K562 (cell line): ENCODE results near the gene TIMP4. TPM values are rescaled to one million over a fixed set of nuclear protein-coding genes. Genes with fewer than 3 reads are reported as not detected.

Experiments used
- ATAC-seq: fragments of 200-7000 bp; cut with Tn5 transposase; 3 replicates; pipeline ENCODE4 v1.9.1; 2020; ENCODE audit warnings: moderate library complexity
- BruUV-seq: library from RNA; stranded (reverse); fragments of 400-500 nt; replicated peaks from 2 replicates; lab custom pipeline; 2021; lab: Mats Ljungman, UMichigan
- CTCF ChIA-PET: fragments of 300-600 bp; formaldehyde crosslinking; extraction: SDS; loops from one replicate; lab custom pipeline; 2021; ENCODE audit warnings: low intra/inter-chr PET ratio; lab: Yijun Ruan, JAX
- POLR2A ChIA-PET: fragments of 300-600, 350-650 bp; sonication (Branson Sonifier 250); formaldehyde crosslinking; extraction: SDS; loops from one replicate; lab custom pipeline; 2021; ENCODE audit warnings: antibody characterized with exemption, inconsistent platforms; lab: Yijun Ruan, JAX
- DNase-seq, 4 experiments: peaks; one replicate each; pipeline versions ENCODE4 v3.0.0 to v3.0.0-alpha.2; 2011 to 2018; ENCODE audit warnings: low spot score in 3 of 4, mixed read lengths in 3 of 4; ENCODE audit errors: extremely low read depth in 1 of 4
- FAIRE-seq: peaks from 2 replicates; lab custom pipeline; 2011; peaks lifted over from hg19 to GRCh38; lab: Jason Lieb, UNC
- H2AFZ ChIP-seq: 2 replicates; pipeline ENCODE4 v1.6.0; 2011; ENCODE audit warnings: low read depth, low read length, control low read depth, inconsistent platforms
- H3K27ac ChIP-seq: fragments of 200-600 bp; 3 replicates; pipeline ENCODE4 v1.8.0; 2011; ENCODE audit warnings: low read depth, mild to moderate bottlenecking, control low read depth, inconsistent platforms, low read length, moderate library complexity, mixed read lengths; ENCODE audit errors: extremely low read depth
- H3K27me3 ChIP-seq, 2 experiments: fragments of 300-600 bp in 1 of 2; 2 replicates in 1 of 2; 3 replicates in 1 of 2; pipeline versions ENCODE4 v1.6.0 to v1.8.0; 2011; ENCODE audit warnings: inconsistent platforms in 2 of 2, low read length in 2 of 2, mild to moderate bottlenecking in 1 of 2, mixed read lengths in 1 of 2, moderate library complexity in 1 of 2; ENCODE audit not compliant: control insufficient read depth in 2 of 2, insufficient read depth in 2 of 2
- H3K36me3 ChIP-seq: fragments of 300-600 bp; 3 replicates; pipeline ENCODE4 v1.8.0; 2011; ENCODE audit warnings: mild to moderate bottlenecking, low read length, inconsistent platforms; ENCODE audit not compliant: control insufficient read depth, insufficient read depth
- H3K4me1 ChIP-seq, 2 experiments: fragments of 200-600 bp in 1 of 2; replicated peaks in 1 of 2; 2 replicates in 1 of 2; 3 replicates in 1 of 2; pipeline versions ENCODE4 v1.5.1 to v1.8.0; 2011; ENCODE audit warnings: inconsistent platforms in 2 of 2, low read length in 2 of 2, mild to moderate bottlenecking in 1 of 2, mixed read lengths in 1 of 2, moderate library complexity in 1 of 2; ENCODE audit not compliant: control insufficient read depth in 2 of 2, insufficient read depth in 2 of 2
- H3K4me2 ChIP-seq: 2 replicates; pipeline ENCODE4 v1.6.1; 2011; ENCODE audit warnings: low read length, control low read depth, inconsistent platforms, mixed read lengths; ENCODE audit not compliant: insufficient read depth
- H3K4me3 ChIP-seq: fragments of 200-600 bp; sonication (generic), shearing (Covaris generic); 2 replicates; pipeline ENCODE4 v1.5.1; 2016; ENCODE audit warnings: control low read depth, inconsistent platforms
- H3K79me2 ChIP-seq: fragments of 200-600 bp; 3 replicates; pipeline ENCODE4 v1.8.0; 2011; ENCODE audit warnings: low read length, inconsistent platforms; ENCODE audit not compliant: control insufficient read depth, insufficient read depth
- H3K9ac ChIP-seq, 2 experiments: 2 replicates each; pipeline versions ENCODE4 v1.6.0 to v1.6.1; 2011; ENCODE audit warnings: low read depth in 2 of 2, low read length in 2 of 2, control low read depth in 1 of 2, inconsistent platforms in 1 of 2, mild to moderate bottlenecking in 1 of 2, mixed read lengths in 1 of 2; ENCODE audit not compliant: insufficient read depth in 1 of 2
- H3K9me1 ChIP-seq: one replicate; pipeline ENCODE4 v1.6.0; 2011; ENCODE audit warnings: inconsistent platforms, mild to moderate bottlenecking, low read length, moderate library complexity; ENCODE audit not compliant: control insufficient read depth, insufficient read depth
- H3K9me3 ChIP-seq: replicated peaks from 2 replicates; pipeline ENCODE4 v1.5.1; 2011; ENCODE audit warnings: low read depth, low read length, inconsistent platforms; ENCODE audit not compliant: control insufficient read depth, insufficient read depth
- H4K20me1 ChIP-seq: replicated peaks from 2 replicates; pipeline ENCODE4 v1.6.1; 2011; ENCODE audit warnings: low read length, inconsistent platforms, mixed read lengths; ENCODE audit not compliant: control insufficient read depth, insufficient read depth
- CHD4 ChIP-seq: fragments of 200-600 bp; sonication (generic); IDR thresholded peaks from 3 replicates; pipeline ENCODE4 v1.6.1; 2012; ENCODE audit warnings: low read depth, mild to moderate bottlenecking, mixed read lengths, low read length, inconsistent platforms; ENCODE audit not compliant: insufficient read depth, insufficient replicate concordance, poor library complexity, severe bottlenecking
- ELF1 ChIP-seq: fragments of 200-800 bp; sonication (Bioruptor generic); IDR thresholded peaks from 2 replicates; pipeline ENCODE4 v1.6.1; 2016; ENCODE audit warnings: missing genetic modification characterization, missing compliant biosample characterization
- KLF10 ChIP-seq: fragments of 250-450 bp; sonication (Bioruptor Pico); IDR thresholded peaks from 2 replicates; pipeline ENCODE4 v1.6.1; 2021; ENCODE audit warnings: matching md5 sums
- NFE2L1 ChIP-seq: fragments of 450-650 bp; IDR thresholded peaks from 2 replicates; pipeline ENCODE4 v1.6.1; 2016; ENCODE audit warnings: missing genetic modification characterization, low read depth, mild to moderate bottlenecking, missing compliant biosample characterization, moderate library complexity, borderline replicate concordance
- PURB ChIP-seq: sonication (generic); formaldehyde crosslinking; IDR thresholded peaks from 2 replicates; pipeline ENCODE4 v1.9.0; 2021; ENCODE audit warnings: low read depth, mild to moderate bottlenecking, missing genetic modification reagents
- ZBTB5 ChIP-seq: fragments of 450-650 bp; IDR thresholded peaks from 2 replicates; pipeline ENCODE4 v1.6.1; 2017; ENCODE audit warnings: antibody characterized with exemption
- ZFP30 ChIP-seq: fragments of 250-450 bp; sonication (Bioruptor Pico); IDR thresholded peaks from 2 replicates; pipeline ENCODE4 v1.8.0; 2022; ENCODE audit warnings: moderate library complexity, mild to moderate bottlenecking, inconsistent platforms, borderline replicate concordance
- ZNF197 ChIP-seq: fragments of 200-800 bp; sonication (Bioruptor generic); IDR thresholded peaks from 2 replicates; pipeline ENCODE4 v1.6.1; 2016; ENCODE audit warnings: low read depth, missing genetic modification characterization, missing compliant biosample characterization
- ZNF583 ChIP-seq: fragments of 250-450 bp; sonication (Bioruptor Pico); IDR thresholded peaks from 2 replicates; pipeline ENCODE4 v1.4.0; 2020
- WGBS: fragments of 100-300 bp; shearing (Covaris generic); methylation state at CpG from one replicate; pipeline ENCODE4 v1.1.6; 2016; ENCODE audit warnings: low coverage, mixed read lengths; ENCODE audit not compliant: insufficient coverage; ENCODE audit errors: missing lambda C conversion rate; 5-methylcytosine and 5-hydroxymethylcytosine counted together
- in situ Hi-C: fragments of 300-500 bp; cut with MboI; formaldehyde crosslinking; loops from 4 replicates; pipeline ENCODE4 v1.15.0; 2018; ENCODE audit warnings: inconsistent platforms, mixed read lengths
- intact Hi-C: fragments of 100-400 bp; cut with micrococcal nuclease; formaldehyde crosslinking; loops from 2 replicates; pipeline ENCODE4 v1.14.2; 2022
- polyA plus RNA-seq, 8 experiments: library from polyadenylated mRNA; depleted of rRNA in 4 of 8; stranded (reverse) in 5 of 8; unstranded in 3 of 8; fragments of >200 nt; fragmentation: Nextera tagmentation in 2 of 8; fragmentation: Illumina TruSeq in 1 of 8; extraction: Ambion mirVana in 2 of 8; extraction: Trizol in 1 of 8; gene quantifications; 2 replicates each; pipeline versions ENCODE4 v1.2.1 to v1.2.3, GENCODE V29; 2011 to 2014; ENCODE audit warnings: inconsistent platforms in 1 of 8, missing spikeins in 1 of 8
- total RNA-seq, 7 experiments: library from RNA; depleted of rRNA in 6 of 7; stranded (reverse); fragments of >200 nt in 6 of 7; fragmentation: Illumina TruSeq in 2 of 7; extraction: Trizol in 2 of 7; gene quantifications; 2 replicates each; pipeline versions ENCODE4 v1.2.1 to v1.2.3, GENCODE V29; 2011 to 2021; ENCODE audit warnings: low replicate concordance in 1 of 7
- TF ChIP-seq, protein P1 (sequence below), 2 experiments: fragments of 450-650 bp in 1 of 2; sonication (generic) in 1 of 2; formaldehyde crosslinking; conservative IDR thresholded peaks; 2 replicates each; pipeline versions ENCODE4 v1.4.0 to v1.8.1; 2020 to 2022; ENCODE audit warnings: mild to moderate bottlenecking in 1 of 2, missing genetic modification reagents in 1 of 2
- TF ChIP-seq, protein P2 (sequence below): sonication (generic); formaldehyde crosslinking; IDR thresholded peaks from 2 replicates; pipeline ENCODE4 v1.8.0; 2022; ENCODE audit warnings: mild to moderate bottlenecking, missing genetic modification reagents

Gene TIMP4
- total and polyA plus RNA-seq, 9 of the 15 experiments (the other 6 are each of a cell fraction or from before 2014, with no cell fraction given): 0.03 to 0.07 TPM; not detected in 7

- no peak for TF ChIP-seq CHD4
- no peak for TF ChIP-seq PURB (CRISPR knock-in tag)
Measured at GRCh38 chr3:12132881-12133280, 25.8 kb downstream of the TIMP4 start (continued).

GRCh38 chr3:12131351-12132090 lies 27.2 kb downstream of the TIMP4 start:
- H3K4me2 ChIP-seq: no peak overlapping the region
- H3K79me2 ChIP-seq: no peaks in the 10 kb centered on the region
- WGBS: 1% methylated on average over 3 of the region's 3 CpGs
- H3K9me3 ChIP-seq: no peaks in the 10 kb centered on the region
- H4K20me1 ChIP-seq: no peaks in the 10 kb centered on the region
- no peak overlapping the region for H3K9ac ChIP-seq
- no peak for FAIRE-seq
- no peaks in the 10 kb centered on the region for H3K9me1 ChIP-seq
- CTCF ChIA-PET: interaction anchor here (0.6 kb wide), 1 partner anchor 27 kb away, joined by 3 read pairs; no protein-coding TSS in a partner anchor
- H3K4me3 ChIP-seq: no peak overlapping the region
- POLR2A ChIA-PET: interaction anchor here (0.7 kb wide), 1 partner anchor 11 kb away, joined by 3 read pairs; no protein-coding TSS in a partner anchor
- intact Hi-C loops (no loop called here), in situ Hi-C loops (loop anchor here (25.0 kb wide), 1 partner anchor 756 kb away; no protein-coding TSS in a partner anchor)
- no peak overlapping the region for H3K27ac ChIP-seq
- H3K4me1 ChIP-seq: no peaks in the 10 kb centered on the region
- H3K36me3 ChIP-seq: no peaks in the 10 kb centered on the region
- ATAC-seq: no peak
- BruUV-seq: no TSS peak
- no peak overlapping the region for H2AFZ ChIP-seq
- no peak for DNase-seq
- no peaks in the 10 kb centered on the region for H3K27me3 ChIP-seq
- TF ChIP-seq, protein P1, sequence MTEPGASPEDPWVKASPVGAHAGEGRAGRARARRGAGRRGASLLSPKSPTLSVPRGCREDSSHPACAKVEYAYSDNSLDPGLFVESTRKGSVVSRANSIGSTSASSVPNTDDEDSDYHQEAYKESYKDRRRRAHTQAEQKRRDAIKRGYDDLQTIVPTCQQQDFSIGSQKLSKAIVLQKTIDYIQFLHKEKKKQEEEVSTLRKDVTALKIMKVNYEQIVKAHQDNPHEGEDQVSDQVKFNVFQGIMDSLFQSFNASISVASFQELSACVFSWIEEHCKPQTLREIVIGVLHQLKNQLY (CRISPR knock-in tag; conservative IDR thresholded peaks at IDR 0.05): no peak
- TF ChIP-seq ZNF197 (no peak), ZNF583 (CRISPR knock-in tag) (no peak), NFE2L1 (tag) (no peak), ZBTB5 (no peak), ELF1 (tag) (no peak), KLF10 (CRISPR knock-in tag) (no peak), ZFP30 (CRISPR knock-in tag) (no peak)
- TF ChIP-seq, protein P2, sequence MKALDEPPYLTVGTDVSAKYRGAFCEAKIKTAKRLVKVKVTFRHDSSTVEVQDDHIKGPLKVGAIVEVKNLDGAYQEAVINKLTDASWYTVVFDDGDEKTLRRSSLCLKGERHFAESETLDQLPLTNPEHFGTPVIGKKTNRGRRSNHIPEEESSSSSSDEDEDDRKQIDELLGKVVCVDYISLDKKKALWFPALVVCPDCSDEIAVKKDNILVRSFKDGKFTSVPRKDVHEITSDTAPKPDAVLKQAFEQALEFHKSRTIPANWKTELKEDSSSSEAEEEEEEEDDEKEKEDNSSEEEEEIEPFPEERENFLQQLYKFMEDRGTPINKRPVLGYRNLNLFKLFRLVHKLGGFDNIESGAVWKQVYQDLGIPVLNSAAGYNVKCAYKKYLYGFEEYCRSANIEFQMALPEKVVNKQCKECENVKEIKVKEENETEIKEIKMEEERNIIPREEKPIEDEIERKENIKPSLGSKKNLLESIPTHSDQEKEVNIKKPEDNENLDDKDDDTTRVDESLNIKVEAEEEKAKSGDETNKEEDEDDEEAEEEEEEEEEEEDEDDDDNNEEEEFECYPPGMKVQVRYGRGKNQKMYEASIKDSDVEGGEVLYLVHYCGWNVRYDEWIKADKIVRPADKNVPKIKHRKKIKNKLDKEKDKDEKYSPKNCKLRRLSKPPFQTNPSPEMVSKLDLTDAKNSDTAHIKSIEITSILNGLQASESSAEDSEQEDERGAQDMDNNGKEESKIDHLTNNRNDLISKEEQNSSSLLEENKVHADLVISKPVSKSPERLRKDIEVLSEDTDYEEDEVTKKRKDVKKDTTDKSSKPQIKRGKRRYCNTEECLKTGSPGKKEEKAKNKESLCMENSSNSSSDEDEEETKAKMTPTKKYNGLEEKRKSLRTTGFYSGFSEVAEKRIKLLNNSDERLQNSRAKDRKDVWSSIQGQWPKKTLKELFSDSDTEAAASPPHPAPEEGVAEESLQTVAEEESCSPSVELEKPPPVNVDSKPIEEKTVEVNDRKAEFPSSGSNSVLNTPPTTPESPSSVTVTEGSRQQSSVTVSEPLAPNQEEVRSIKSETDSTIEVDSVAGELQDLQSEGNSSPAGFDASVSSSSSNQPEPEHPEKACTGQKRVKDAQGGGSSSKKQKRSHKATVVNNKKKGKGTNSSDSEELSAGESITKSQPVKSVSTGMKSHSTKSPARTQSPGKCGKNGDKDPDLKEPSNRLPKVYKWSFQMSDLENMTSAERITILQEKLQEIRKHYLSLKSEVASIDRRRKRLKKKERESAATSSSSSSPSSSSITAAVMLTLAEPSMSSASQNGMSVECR (CRISPR knock-in tag): no peak
